ENCODE measurements around the gene ZNF83.
A peak's percentile ranks its signal among the peaks of the same experiment; 100 is the strongest.
"Not testable (repeated sequence)": the region's sequence is repeated elsewhere in the genome, so short reads cannot be mapped to it uniquely, and the experiment has no call there.

ZNF83 gene

GRCh38 chr19:52640916-52641315 lies 2.8 kb upstream of the ZNF83 start:
- Histone ChIP-seq H3K4me1 (ENCODE audit: control insufficient read depth, insufficient read depth, low read length) (peaks cover 7% of the 10 kb centered on the region), H3K27ac (ENCODE audit: low read length) (no peak overlapping the region), H3K4me3 (ENCODE audit: low read length in 2 of 2) (no peak overlapping the region), H3K27me3 (ENCODE audit: control insufficient read depth in 1 of 2, insufficient read depth in 2 of 2, low read length in 2 of 2) (no peaks in the 10 kb centered on the region), H3K9me3 (ENCODE audit: control insufficient read depth in 2 of 2, low read length in 2 of 2) (no peaks in the 10 kb centered on the region), H3K36me3 (ENCODE audit: control insufficient read depth in 2 of 2, insufficient read depth in 2 of 2, low read length in 2 of 2) (no peaks in the 10 kb centered on the region), H3K9ac (ENCODE audit: low read length in 2 of 2) (no peak overlapping the region)

GRCh38 chr19:52639996-52640395 lies 1.8 kb upstream of the ZNF83 start:
- Histone ChIP-seq H3K4me1 (ENCODE audit: control insufficient read depth, insufficient read depth, low read length) (peaks cover 7% of the 10 kb centered on the region), H3K27me3 (ENCODE audit: control insufficient read depth in 1 of 2, insufficient read depth in 2 of 2, low read length in 2 of 2) (no peaks in the 10 kb centered on the region), H3K9ac (ENCODE audit: low read length in 2 of 2) (no peak overlapping the region), H3K27ac (ENCODE audit: low read length) (no peak overlapping the region), H3K9me3 (ENCODE audit: control insufficient read depth in 2 of 2, low read length in 2 of 2) (no peaks in the 10 kb centered on the region), H3K4me3 (ENCODE audit: low read length in 2 of 2) (no peak overlapping the region), H3K36me3 (ENCODE audit: control insufficient read depth in 2 of 2, insufficient read depth in 2 of 2, low read length in 2 of 2) (no peaks in the 10 kb centered on the region)

- peak overlapping the region in 1 of 2 donors; percentile 42 for H3K9ac ChIP-seq (ENCODE audit: low read length in 2 of 2)
- H3K4me1 ChIP-seq (ENCODE audit: control insufficient read depth, insufficient read depth, low read length), result peaks cover 7% of the 10 kb centered on the region
- H3K27me3 ChIP-seq (ENCODE audit: control insufficient read depth in 1 of 2, insufficient read depth in 2 of 2, low read length in 2 of 2), result no peaks in the 10 kb centered on the region
- H3K4me3 ChIP-seq (ENCODE audit: low read length in 2 of 2), result peak overlapping the region; percentile 90 to 97
- peaks cover 0 to 2% of the 10 kb centered on the region in 2 donors for H3K36me3 ChIP-seq (ENCODE audit: control insufficient read depth in 2 of 2, insufficient read depth in 2 of 2, low read length in 2 of 2)
- H3K9me3 ChIP-seq (ENCODE audit: control insufficient read depth in 2 of 2, low read length in 2 of 2), result no peaks in the 10 kb centered on the region
- H3K27ac ChIP-seq (ENCODE audit: low read length), result no peak overlapping the region
Observed at GRCh38 chr19:52638601-52639000, 446 bp upstream of the ZNF83 start.

- Histone ChIP-seq H3K36me3 (ENCODE audit: control insufficient read depth in 2 of 2, insufficient read depth in 2 of 2, low read length in 2 of 2) (peaks cover 0 to 2% of the 10 kb centered on the region in 2 donors), H3K27ac (ENCODE audit: low read length) (no peak overlapping the region), H3K9me3 (ENCODE audit: control insufficient read depth in 2 of 2, low read length in 2 of 2) (no peaks in the 10 kb centered on the region), H3K9ac (ENCODE audit: low read length in 2 of 2) (no peak overlapping the region), H3K4me3 (ENCODE audit: low read length in 2 of 2) (no peak overlapping the region), H3K4me1 (ENCODE audit: control insufficient read depth, insufficient read depth, low read length) (peaks cover 7% of the 10 kb centered on the region), H3K27me3 (ENCODE audit: control insufficient read depth in 1 of 2, insufficient read depth in 2 of 2, low read length in 2 of 2) (no peaks in the 10 kb centered on the region)
Observed at GRCh38 chr19:52635786-52636570, 2.2 kb downstream of the ZNF83 start.

GRCh38 chr19:52627441-52627840 lies 10.7 kb downstream of the ZNF83 start:
- not testable (repeated sequence) for H3K9ac ChIP-seq (ENCODE audit: low read length in 2 of 2); H3K4me1 ChIP-seq (ENCODE audit: control insufficient read depth, insufficient read depth, low read length); H3K4me3 ChIP-seq (ENCODE audit: low read length in 2 of 2); H3K36me3 ChIP-seq (ENCODE audit: control insufficient read depth in 2 of 2, insufficient read depth in 2 of 2, low read length in 2 of 2); H3K27me3 ChIP-seq (ENCODE audit: control insufficient read depth in 1 of 2, insufficient read depth in 2 of 2, low read length in 2 of 2); H3K27ac ChIP-seq (ENCODE audit: low read length); H3K9me3 ChIP-seq (ENCODE audit: control insufficient read depth in 2 of 2, low read length in 2 of 2)

GRCh38 chr19:52626915-52627314 lies 11.2 kb downstream of the ZNF83 start:
- Histone ChIP-seq H3K36me3 (ENCODE audit: control insufficient read depth in 2 of 2, insufficient read depth in 2 of 2, low read length in 2 of 2) (peaks cover 0 to 6% of the 10 kb centered on the region in 2 donors), H3K9me3 (ENCODE audit: control insufficient read depth in 2 of 2, low read length in 2 of 2) (no peaks in the 10 kb centered on the region), H3K27me3 (ENCODE audit: control insufficient read depth in 1 of 2, insufficient read depth in 2 of 2, low read length in 2 of 2) (no peaks in the 10 kb centered on the region), H3K4me1 (ENCODE audit: control insufficient read depth, insufficient read depth, low read length) (no peaks in the 10 kb centered on the region), H3K9ac (ENCODE audit: low read length in 2 of 2) (no peak overlapping the region), H3K4me3 (ENCODE audit: low read length in 2 of 2) (no peak overlapping the region), H3K27ac (ENCODE audit: low read length) (no peak overlapping the region)

- H3K4me1 ChIP-seq (ENCODE audit: control insufficient read depth, insufficient read depth, low read length), result no peaks in the 10 kb centered on the region
- no peak overlapping the region for H3K4me3 ChIP-seq (ENCODE audit: low read length in 2 of 2)
- no peaks in the 10 kb centered on the region for H3K27me3 ChIP-seq (ENCODE audit: control insufficient read depth in 1 of 2, insufficient read depth in 2 of 2, low read length in 2 of 2)
- no peak overlapping the region for H3K9ac ChIP-seq (ENCODE audit: low read length in 2 of 2)
- H3K27ac ChIP-seq (ENCODE audit: low read length), result no peak overlapping the region
- peaks cover under 1 to 9% of the 10 kb centered on the region in 2 donors for H3K36me3 ChIP-seq (ENCODE audit: control insufficient read depth in 2 of 2, insufficient read depth in 2 of 2, low read length in 2 of 2)
- H3K9me3 ChIP-seq (ENCODE audit: control insufficient read depth in 2 of 2, low read length in 2 of 2), result no peaks in the 10 kb centered on the region
Observed at GRCh38 chr19:52622261-52622660, 15.9 kb downstream of the ZNF83 start.

- Histone ChIP-seq H3K27ac (ENCODE audit: low read length) (no peak overlapping the region), H3K36me3 (ENCODE audit: control insufficient read depth in 2 of 2, insufficient read depth in 2 of 2, low read length in 2 of 2) (peaks cover 5 to 14% of the 10 kb centered on the region in 2 donors), H3K9ac (ENCODE audit: low read length in 2 of 2) (no peak overlapping the region), H3K4me3 (ENCODE audit: low read length in 2 of 2) (no peak overlapping the region), H3K27me3 (ENCODE audit: control insufficient read depth in 1 of 2, insufficient read depth in 2 of 2, low read length in 2 of 2) (no peaks in the 10 kb centered on the region), H3K9me3 (ENCODE audit: control insufficient read depth in 2 of 2, low read length in 2 of 2) (no peaks in the 10 kb centered on the region), H3K4me1 (ENCODE audit: control insufficient read depth, insufficient read depth, low read length) (no peaks in the 10 kb centered on the region)
Observed at GRCh38 chr19:52621376-52621775, 16.8 kb downstream of the ZNF83 start.

GRCh38 chr19:52613299-52613906 lies 24.8 kb downstream of the ZNF83 start:
- H3K9me3 ChIP-seq (ENCODE audit: control insufficient read depth in 2 of 2, low read length in 2 of 2), result no peaks in the 10 kb centered on the region
- no peak overlapping the region for H3K4me3 ChIP-seq (ENCODE audit: low read length in 2 of 2)
- no peaks in the 10 kb centered on the region for H3K27me3 ChIP-seq (ENCODE audit: control insufficient read depth in 1 of 2, insufficient read depth in 2 of 2, low read length in 2 of 2)
- H3K36me3 ChIP-seq (ENCODE audit: control insufficient read depth in 2 of 2, insufficient read depth in 2 of 2, low read length in 2 of 2), result peaks cover 20 to 22% of the 10 kb centered on the region in 2 donors
- H3K27ac ChIP-seq (ENCODE audit: low read length), result no peak overlapping the region
- no peak overlapping the region for H3K9ac ChIP-seq (ENCODE audit: low read length in 2 of 2)
- no peaks in the 10 kb centered on the region for H3K4me1 ChIP-seq (ENCODE audit: control insufficient read depth, insufficient read depth, low read length)

GRCh38 chr19:52603558-52604207 lies 34.5 kb downstream of the ZNF83 start:
- H3K4me1 ChIP-seq (ENCODE audit: control insufficient read depth, insufficient read depth, low read length), result peaks cover 8% of the 10 kb centered on the region
- no peak overlapping the region for H3K27ac ChIP-seq (ENCODE audit: low read length)
- H3K4me3 ChIP-seq (ENCODE audit: low read length in 2 of 2), result no peak overlapping the region
- no peaks in the 10 kb centered on the region for H3K27me3 ChIP-seq (ENCODE audit: control insufficient read depth in 1 of 2, insufficient read depth in 2 of 2, low read length in 2 of 2)
- H3K9ac ChIP-seq (ENCODE audit: low read length in 2 of 2), result no peak overlapping the region
- no peaks in the 10 kb centered on the region for H3K36me3 ChIP-seq (ENCODE audit: control insufficient read depth in 2 of 2, insufficient read depth in 2 of 2, low read length in 2 of 2)
- no peaks in the 10 kb centered on the region for H3K9me3 ChIP-seq (ENCODE audit: control insufficient read depth in 2 of 2, low read length in 2 of 2)

GRCh38 chr19:52602941-52603340 lies 35.2 kb downstream of the ZNF83 start:
- Histone ChIP-seq H3K36me3 (ENCODE audit: control insufficient read depth in 2 of 2, insufficient read depth in 2 of 2, low read length in 2 of 2) (no peaks in the 10 kb centered on the region), H3K27ac (ENCODE audit: low read length) (no peak overlapping the region), H3K27me3 (ENCODE audit: control insufficient read depth in 1 of 2, insufficient read depth in 2 of 2, low read length in 2 of 2) (no peaks in the 10 kb centered on the region), H3K4me3 (ENCODE audit: low read length in 2 of 2) (no peak overlapping the region), H3K9me3 (ENCODE audit: control insufficient read depth in 2 of 2, low read length in 2 of 2) (no peaks in the 10 kb centered on the region), H3K9ac (ENCODE audit: low read length in 2 of 2) (no peak overlapping the region), H3K4me1 (ENCODE audit: control insufficient read depth, insufficient read depth, low read length) (peaks cover 8% of the 10 kb centered on the region)

Measured in stomach smooth muscle (tissue), 2 donors.